ENCODE measurements around the gene MIDN. TPM values are rescaled to one million over a fixed set of nuclear protein-coding genes. Genes with fewer than 3 reads are reported as not detected.
"Not testable (repeated sequence)": the region's sequence is repeated elsewhere in the genome, so short reads cannot be mapped to it uniquely, and the experiment has no call there.

MIDN gene
- total RNA-seq = 100 to 1,000 TPM in 1 of 2 donors, 10 to 100 TPM in 1; 87.1 to 113 TPM
- 27.2 to 133 reads per million in 2 donors for total RNA-seq

- peak; percentile 15 for ATAC-seq
- Mint-ChIP-seq H3K27me3 (no peaks in the 10 kb centered on the region), H3K4me1 (peaks cover 7% of the 10 kb centered on the region)
Measured at GRCh38 chr19:1248139-1248785, at the start of gene MIDN. MIDN (plus strand) TSS chr19:1248583; CDS start chr19:1250297, 1,714 bp downstream.

DNA sequence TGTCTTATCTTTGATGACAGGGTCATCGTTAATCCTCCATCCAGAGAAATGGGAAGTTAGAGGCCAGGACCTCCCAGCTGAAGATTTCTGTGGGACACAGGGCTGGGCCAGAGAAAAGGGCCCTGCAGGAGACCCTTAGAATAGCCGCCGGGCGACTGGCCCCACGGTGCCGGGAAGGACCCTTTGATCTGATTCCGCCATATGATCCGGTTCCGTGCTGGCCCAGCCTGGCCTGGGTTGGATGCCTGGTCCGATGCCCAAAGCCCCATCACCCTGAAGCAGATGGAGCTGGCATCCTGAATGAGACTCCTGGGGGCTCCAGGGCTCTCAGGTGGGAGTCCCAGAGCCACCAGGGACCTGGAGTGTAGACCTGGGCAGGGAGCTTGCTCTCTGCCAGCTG, 48.9 kb upstream of the MIDN start:
- no peak for ATAC-seq
- no peak for DNase-seq
- no peaks in the 10 kb centered on the region for H3K9me3 ChIP-seq (ENCODE audit: control insufficient read depth, low read length, poor library complexity, severe bottlenecking)
- H3K27ac Mint-ChIP-seq = no peak overlapping the region
- H3K27me3 Mint-ChIP-seq = no peaks in the 10 kb centered on the region
- no peak overlapping the region for H3K4me3 Mint-ChIP-seq
- H3K36me3 Mint-ChIP-seq (ENCODE audit: low read depth) = no peaks in the 10 kb centered on the region
- H3K4me1 Mint-ChIP-seq = peaks cover 11% of the 10 kb centered on the region

More at GRCh38 chr19:1248139-1248785, at the start of gene MIDN:
- H3K27ac Mint-ChIP-seq = peak within 1 kb of the TSS; percentile 75
- peaks cover 4% of the 10 kb centered on the region for H3K36me3 Mint-ChIP-seq (ENCODE audit: low read depth)
- peak in 2 of 3 donors; percentile 73 to 77 for DNase-seq
- H3K4me3 Mint-ChIP-seq = peak within 1 kb of the TSS; percentile 81
- no peaks in the 10 kb centered on the region for H3K9me3 ChIP-seq (ENCODE audit: control insufficient read depth, low read length, poor library complexity, severe bottlenecking)

- not testable (repeated sequence) for ATAC-seq
Measured at GRCh38 chr19:1200614-1201013, 47.8 kb upstream of the MIDN start.

GRCh38 chr19:1205114-1206099, 43.0 kb upstream of the MIDN start, which contains the start of gene STK11:
STK11 (plus strand) TSS chr19:1205778; CDS start chr19:1206914, 1,136 bp downstream.
- Mint-ChIP-seq H3K36me3 (ENCODE audit: low read depth) (no peaks in the 10 kb centered on the region), H3K4me1 (peaks cover 28% of the 10 kb centered on the region), H3K27ac (peak within 1 kb of the TSS; percentile 95), H3K4me3 (peak within 1 kb of the TSS; percentile 94), H3K27me3 (no peaks in the 10 kb centered on the region)
- peak; percentile 99 to 100 (median 99) for DNase-seq
- ATAC-seq = peak; percentile 93
- no peaks in the 10 kb centered on the region for H3K9me3 ChIP-seq (ENCODE audit: control insufficient read depth, low read length, poor library complexity, severe bottlenecking)

More at GRCh38 chr19:1200614-1201013, 47.8 kb upstream of the MIDN start:
- DNase-seq; H3K27me3 Mint-ChIP-seq; H3K27ac Mint-ChIP-seq; H3K36me3 Mint-ChIP-seq (ENCODE audit: low read depth); H3K4me3 Mint-ChIP-seq; H3K9me3 ChIP-seq (ENCODE audit: control insufficient read depth, low read length, poor library complexity, severe bottlenecking): not testable (repeated sequence)
- H3K4me1 Mint-ChIP-seq = peaks cover 11% of the 10 kb centered on the region

DNA sequence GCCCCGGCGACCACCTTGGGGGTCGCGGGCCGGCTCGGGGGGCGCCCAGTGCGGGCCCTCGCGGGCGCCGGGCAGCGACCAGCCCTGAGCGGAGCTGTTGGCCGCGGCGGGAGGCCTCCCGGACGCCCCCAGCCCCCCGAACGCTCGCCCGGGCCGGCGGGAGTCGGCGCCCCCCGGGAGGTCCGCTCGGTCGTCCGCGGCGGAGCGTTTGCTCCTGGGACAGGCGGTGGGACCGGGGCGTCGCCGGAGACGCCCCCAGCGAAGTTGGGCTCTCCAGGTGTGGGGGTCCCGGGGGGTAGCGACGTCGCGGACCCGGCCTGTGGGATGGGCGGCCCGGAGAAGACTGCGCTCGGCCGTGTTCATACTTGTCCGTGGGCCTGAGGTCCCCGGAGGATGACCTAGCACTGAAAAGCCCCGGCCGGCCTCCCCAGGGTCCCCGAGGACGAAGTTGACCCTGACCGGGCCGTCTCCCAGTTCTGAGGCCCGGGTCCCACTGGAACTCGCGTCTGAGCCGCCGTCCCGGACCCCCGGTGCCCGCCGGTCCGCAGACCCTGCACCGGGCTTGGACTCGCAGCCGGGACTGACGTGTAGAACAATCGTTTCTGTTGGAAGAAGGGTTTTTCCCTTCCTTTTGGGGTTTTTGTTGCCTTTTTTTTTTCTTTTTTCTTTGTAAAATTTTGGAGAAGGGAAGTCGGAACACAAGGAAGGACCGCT, 42.1 kb upstream of the MIDN start:
- DNase-seq (no peak), ATAC-seq (no peak)
- peak overlapping the region; percentile 94 for H3K4me3 Mint-ChIP-seq
- no peaks in the 10 kb centered on the region for H3K36me3 Mint-ChIP-seq (ENCODE audit: low read depth)
- peaks cover 28% of the 10 kb centered on the region for H3K4me1 Mint-ChIP-seq
- no peaks in the 10 kb centered on the region for H3K27me3 Mint-ChIP-seq
- peak overlapping the region; percentile 95 for H3K27ac Mint-ChIP-seq
- no peaks in the 10 kb centered on the region for H3K9me3 ChIP-seq (ENCODE audit: control insufficient read depth, low read length, poor library complexity, severe bottlenecking)

DNA sequence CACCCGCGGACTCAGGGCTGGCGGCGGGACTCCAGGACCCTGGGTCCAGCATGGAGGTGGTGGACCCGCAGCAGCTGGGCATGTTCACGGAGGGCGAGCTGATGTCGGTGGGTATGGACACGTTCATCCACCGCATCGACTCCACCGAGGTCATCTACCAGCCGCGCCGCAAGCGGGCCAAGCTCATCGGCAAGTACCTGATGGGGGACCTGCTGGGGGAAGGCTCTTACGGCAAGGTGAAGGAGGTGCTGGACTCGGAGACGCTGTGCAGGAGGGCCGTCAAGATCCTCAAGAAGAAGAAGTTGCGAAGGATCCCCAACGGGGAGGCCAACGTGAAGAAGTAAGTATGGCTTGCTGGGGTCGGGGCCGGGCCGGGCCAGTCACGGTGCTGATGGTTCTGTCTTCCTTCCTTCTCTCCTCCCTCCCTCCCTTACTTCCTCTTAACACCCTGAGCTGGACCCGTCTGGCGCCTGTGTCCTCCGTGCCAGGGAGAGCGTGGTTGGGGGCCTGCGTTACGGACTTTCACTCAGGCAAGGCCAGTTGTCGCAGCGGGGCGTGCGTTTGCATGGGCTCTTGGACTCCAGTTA, 41.4 kb upstream of the MIDN start:
- no peaks in the 10 kb centered on the region for H3K9me3 ChIP-seq (ENCODE audit: control insufficient read depth, low read length, poor library complexity, severe bottlenecking)
- H3K27me3 Mint-ChIP-seq = no peaks in the 10 kb centered on the region
- H3K4me3 Mint-ChIP-seq = peak overlapping the region; percentile 94
- no peaks in the 10 kb centered on the region for H3K36me3 Mint-ChIP-seq (ENCODE audit: low read depth)
- no peak for DNase-seq
- no peak for ATAC-seq
- H3K27ac Mint-ChIP-seq = peak overlapping the region; percentile 95
- peaks cover 31% of the 10 kb centered on the region for H3K4me1 Mint-ChIP-seq

DNA sequence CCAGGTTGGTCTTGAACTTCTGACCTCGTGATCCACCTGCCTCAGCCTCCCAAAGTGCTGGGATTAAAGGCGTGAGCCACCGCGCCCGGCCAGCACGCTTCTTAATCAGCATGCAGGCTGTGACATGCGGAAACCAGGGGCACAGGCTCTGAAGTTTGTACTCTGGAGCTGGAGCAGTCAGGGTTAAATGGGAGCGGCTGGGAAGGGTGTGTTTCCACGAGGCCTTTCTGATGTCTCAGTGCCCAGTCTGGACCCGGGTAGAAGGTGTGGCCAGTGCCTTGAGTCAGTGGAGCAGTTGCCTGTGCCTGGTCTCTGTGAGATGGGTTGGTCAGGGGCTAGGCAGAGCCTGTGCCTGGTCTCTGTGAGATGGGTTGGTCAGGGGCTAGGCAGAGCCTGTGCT, 39.6 kb upstream of the MIDN start:
- not testable (repeated sequence) for H3K27me3 Mint-ChIP-seq; H3K9me3 ChIP-seq (ENCODE audit: control insufficient read depth, low read length, poor library complexity, severe bottlenecking); H3K36me3 Mint-ChIP-seq (ENCODE audit: low read depth); ATAC-seq
- H3K27ac Mint-ChIP-seq = peak overlapping the region; percentile 95
- peak overlapping the region; percentile 12 for H3K4me3 Mint-ChIP-seq
- DNase-seq = peak in 1 of 3 donors; percentile 8
- peaks cover 30% of the 10 kb centered on the region for H3K4me1 Mint-ChIP-seq

GRCh38 chr19:1210227-1210538, 38.2 kb upstream of the MIDN start:
- Mint-ChIP-seq H3K27me3 (no peaks in the 10 kb centered on the region), H3K27ac (peak overlapping the region; percentile 49), H3K4me3 (no peak overlapping the region), H3K4me1 (peaks cover 33% of the 10 kb centered on the region), H3K36me3 (ENCODE audit: low read depth) (peaks cover 2% of the 10 kb centered on the region)
- no peaks in the 10 kb centered on the region for H3K9me3 ChIP-seq (ENCODE audit: control insufficient read depth, low read length, poor library complexity, severe bottlenecking)
- no peak for DNase-seq
- ATAC-seq = no peak

DNA sequence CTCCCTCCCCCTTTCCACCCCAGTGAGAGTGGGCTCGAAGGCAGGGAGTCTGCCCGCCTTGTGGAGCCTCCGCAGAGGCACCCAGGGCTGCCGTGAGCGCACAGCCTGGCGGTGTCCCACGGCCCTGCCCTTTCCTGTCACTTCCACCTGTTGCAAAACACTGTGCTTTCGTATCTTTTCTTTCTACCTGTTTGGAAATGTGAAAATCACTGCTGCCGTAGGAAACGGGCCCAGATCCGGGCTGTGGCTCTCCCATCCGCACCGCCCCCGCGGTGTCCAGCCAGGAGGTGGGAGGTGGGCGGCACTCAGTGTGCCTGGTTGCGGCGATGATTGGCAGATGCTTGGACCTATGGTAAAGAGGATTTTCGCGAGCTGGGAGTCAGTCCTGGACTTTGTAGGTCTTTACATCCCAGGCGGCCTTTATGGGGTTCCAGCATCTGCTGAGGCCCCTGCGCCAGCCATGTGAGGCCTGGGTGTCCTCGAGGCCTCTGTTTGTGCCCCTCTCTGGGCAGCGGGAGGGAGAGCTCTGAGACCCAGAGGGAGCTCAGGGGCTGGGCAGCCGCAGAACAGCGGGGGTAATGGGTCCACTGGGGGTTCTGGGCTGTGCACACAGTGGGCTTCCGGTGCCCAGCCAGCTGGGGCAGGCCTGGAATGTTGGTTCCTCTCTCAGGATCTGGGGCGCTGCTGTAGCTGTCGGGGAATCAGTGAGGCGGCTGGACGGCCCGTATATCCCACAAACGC, 36.7 kb upstream of the MIDN start:
- no peak overlapping the region for H3K27ac Mint-ChIP-seq
- ATAC-seq (no peak), DNase-seq (peak in 1 of 3 donors; percentile 10)
- H3K9me3 ChIP-seq (ENCODE audit: control insufficient read depth, low read length, poor library complexity, severe bottlenecking) = no peaks in the 10 kb centered on the region
- H3K27me3 Mint-ChIP-seq = no peaks in the 10 kb centered on the region
- H3K4me1 Mint-ChIP-seq = peaks cover 31% of the 10 kb centered on the region
- peaks cover 2% of the 10 kb centered on the region for H3K36me3 Mint-ChIP-seq (ENCODE audit: low read depth)
- H3K4me3 Mint-ChIP-seq = no peak overlapping the region

- no peaks in the 10 kb centered on the region for H3K9me3 ChIP-seq (ENCODE audit: control insufficient read depth, low read length, poor library complexity, severe bottlenecking)
- Mint-ChIP-seq H3K27ac (peak overlapping the region; percentile 99), H3K27me3 (no peaks in the 10 kb centered on the region), H3K36me3 (ENCODE audit: low read depth) (peaks cover 2% of the 10 kb centered on the region), H3K4me3 (peak overlapping the region; percentile 92), H3K4me1 (peaks cover 16% of the 10 kb centered on the region)
- DNase-seq (peak; percentile 37 to 57 (median 50)), ATAC-seq (peak; percentile 96)
Measured at GRCh38 chr19:1213391-1214286, 34.7 kb upstream of the MIDN start.

DNA sequence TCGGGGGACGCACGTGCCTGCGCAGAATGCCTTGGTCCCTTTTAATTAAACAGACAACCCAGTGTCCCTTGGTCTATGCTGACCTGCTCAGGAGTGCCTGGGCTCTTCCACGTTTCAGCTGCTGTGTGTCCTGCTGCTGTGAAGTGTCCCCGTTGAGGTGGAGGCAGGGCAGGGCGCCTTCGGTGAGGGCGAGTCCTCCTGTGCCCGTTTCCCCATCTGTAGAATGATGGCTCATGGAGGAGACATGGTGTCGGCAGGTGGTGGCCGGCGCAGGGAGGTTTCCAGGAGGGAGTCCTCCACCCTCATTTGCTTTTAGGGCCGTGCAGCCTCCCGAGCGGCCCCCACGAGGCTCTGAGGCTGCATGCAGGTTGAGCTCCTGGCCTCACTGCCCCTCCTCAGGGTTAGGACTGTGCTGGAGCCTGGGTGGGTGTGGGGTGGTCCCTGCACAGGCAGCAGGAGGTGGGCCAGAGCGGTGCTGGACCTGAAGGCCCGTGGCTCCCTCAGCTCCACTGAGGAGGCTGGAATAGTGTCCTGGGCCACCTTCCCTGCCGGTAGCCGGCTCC, 34.0 kb upstream of the MIDN start:
- peak in 1 of 3 donors; percentile 7 for DNase-seq
- H3K36me3 Mint-ChIP-seq (ENCODE audit: low read depth) = peaks cover 2% of the 10 kb centered on the region
- no peaks in the 10 kb centered on the region for H3K27me3 Mint-ChIP-seq
- H3K4me3 Mint-ChIP-seq = peak overlapping the region; percentile 92
- H3K4me1 Mint-ChIP-seq = peaks cover 16% of the 10 kb centered on the region
- ATAC-seq = no peak
- no peaks in the 10 kb centered on the region for H3K9me3 ChIP-seq (ENCODE audit: control insufficient read depth, low read length, poor library complexity, severe bottlenecking)
- H3K27ac Mint-ChIP-seq = peak overlapping the region; percentile 99
